ENCODE data around the gene SPHKAP. TPM values are rescaled to one million over a fixed set of nuclear protein-coding genes. Genes with fewer than 3 reads are reported as not detected.

SPHKAP gene
- total RNA-seq, 1 donor from 2014 or later = not detected

DNA sequence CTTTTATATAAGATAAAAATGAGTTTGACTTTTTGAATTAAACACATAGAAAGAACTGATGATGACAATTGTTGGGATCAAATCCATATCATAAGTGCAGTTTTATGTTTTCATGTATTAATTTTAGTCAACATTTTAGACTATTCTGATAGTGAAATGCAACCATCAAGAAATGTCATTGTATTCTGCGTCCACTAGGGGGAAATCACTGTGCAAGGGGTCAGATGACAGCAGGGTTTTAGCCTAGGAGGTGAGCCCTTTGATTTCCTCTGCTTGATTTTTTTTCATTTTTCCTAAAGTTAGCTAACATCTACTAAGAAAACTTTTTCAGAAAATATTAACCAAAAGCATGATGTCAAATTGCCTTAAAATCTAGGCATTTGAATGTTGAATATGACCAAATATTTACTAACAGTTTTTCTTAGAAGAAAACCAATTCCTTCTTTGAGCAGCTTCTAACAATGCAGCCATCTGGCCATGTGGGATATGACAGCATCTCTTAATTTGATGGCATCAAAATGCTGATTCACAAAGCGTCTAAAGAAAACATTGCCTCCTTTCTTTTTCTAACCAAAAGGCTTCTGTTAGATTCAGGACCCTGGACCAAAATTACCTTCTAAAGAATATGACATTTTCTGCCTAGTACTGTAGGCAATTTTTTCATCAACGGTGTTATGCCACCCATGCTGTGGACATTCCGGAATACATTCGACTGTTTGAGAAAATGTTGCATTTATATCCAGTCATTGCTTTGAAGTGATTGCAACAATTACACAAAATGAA lies 141.5 kb downstream of the SPHKAP start:
- H3K4me3 Mint-ChIP-seq = no peak overlapping the region
- TF ChIP-seq, protein P1, sequence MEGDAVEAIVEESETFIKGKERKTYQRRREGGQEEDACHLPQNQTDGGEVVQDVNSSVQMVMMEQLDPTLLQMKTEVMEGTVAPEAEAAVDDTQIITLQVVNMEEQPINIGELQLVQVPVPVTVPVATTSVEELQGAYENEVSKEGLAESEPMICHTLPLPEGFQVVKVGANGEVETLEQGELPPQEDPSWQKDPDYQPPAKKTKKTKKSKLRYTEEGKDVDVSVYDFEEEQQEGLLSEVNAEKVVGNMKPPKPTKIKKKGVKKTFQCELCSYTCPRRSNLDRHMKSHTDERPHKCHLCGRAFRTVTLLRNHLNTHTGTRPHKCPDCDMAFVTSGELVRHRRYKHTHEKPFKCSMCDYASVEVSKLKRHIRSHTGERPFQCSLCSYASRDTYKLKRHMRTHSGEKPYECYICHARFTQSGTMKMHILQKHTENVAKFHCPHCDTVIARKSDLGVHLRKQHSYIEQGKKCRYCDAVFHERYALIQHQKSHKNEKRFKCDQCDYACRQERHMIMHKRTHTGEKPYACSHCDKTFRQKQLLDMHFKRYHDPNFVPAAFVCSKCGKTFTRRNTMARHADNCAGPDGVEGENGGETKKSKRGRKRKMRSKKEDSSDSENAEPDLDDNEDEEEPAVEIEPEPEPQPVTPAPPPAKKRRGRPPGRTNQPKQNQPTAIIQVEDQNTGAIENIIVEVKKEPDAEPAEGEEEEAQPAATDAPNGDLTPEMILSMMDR (IDR thresholded peaks at IDR 0.05) = no peak
- H3K4me1 Mint-ChIP-seq = no peaks in the 10 kb centered on the region
- H3K27ac Mint-ChIP-seq = no peak overlapping the region
- H3K27me3 Mint-ChIP-seq = no peaks in the 10 kb centered on the region
- ChIA-PET CTCF (no interaction called here), POLR2A (no interaction called here)
- H3K9me3 Mint-ChIP-seq = no peaks in the 10 kb centered on the region
- ATAC-seq (ENCODE audit: low read depth) (no peak), DNase-seq (no peak)
- no peaks in the 10 kb centered on the region for H3K36me3 Mint-ChIP-seq (ENCODE audit: low read depth)
- intact Hi-C loops (cut with micrococcal nuclease) = loop anchor here (5.0 kb wide), 1 partner anchor 1547 kb away; no protein-coding TSS in a partner anchor

DNA sequence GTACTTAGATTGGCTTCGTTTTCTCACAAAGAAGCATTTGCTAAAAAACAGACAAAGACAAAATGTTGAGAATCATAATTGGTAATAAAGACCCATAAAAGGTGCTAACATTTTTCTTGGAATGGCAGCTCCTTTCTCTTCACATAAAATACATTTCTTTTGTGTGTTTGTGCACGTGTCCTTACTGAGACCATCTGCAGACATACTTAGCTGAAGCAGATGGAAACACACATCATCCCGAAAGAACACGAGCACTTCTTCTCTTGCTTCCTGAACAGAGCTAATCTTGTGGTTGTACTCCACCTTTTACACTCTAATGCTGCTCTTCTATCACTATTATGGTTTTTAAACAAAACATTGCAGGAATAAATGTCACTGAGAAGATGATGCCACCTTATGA lies 142.5 kb downstream of the SPHKAP start:
- no peaks in the 10 kb centered on the region for H3K27me3 Mint-ChIP-seq
- DNase-seq (no peak), ATAC-seq (ENCODE audit: low read depth) (no peak)
- no peaks in the 10 kb centered on the region for H3K4me1 Mint-ChIP-seq
- intact Hi-C loops (cut with micrococcal nuclease) = loop anchor here (5.0 kb wide), 1 partner anchor 1548 kb away; no protein-coding TSS in a partner anchor
- TF ChIP-seq, protein P1 (IDR thresholded peaks at IDR 0.05) = no peak
- no peaks in the 10 kb centered on the region for H3K9me3 Mint-ChIP-seq
- H3K27ac Mint-ChIP-seq = no peak overlapping the region
- POLR2A ChIA-PET = no interaction called here
- CTCF ChIA-PET = no interaction called here
- no peak overlapping the region for H3K4me3 Mint-ChIP-seq
- H3K36me3 Mint-ChIP-seq (ENCODE audit: low read depth) = no peaks in the 10 kb centered on the region

DNA sequence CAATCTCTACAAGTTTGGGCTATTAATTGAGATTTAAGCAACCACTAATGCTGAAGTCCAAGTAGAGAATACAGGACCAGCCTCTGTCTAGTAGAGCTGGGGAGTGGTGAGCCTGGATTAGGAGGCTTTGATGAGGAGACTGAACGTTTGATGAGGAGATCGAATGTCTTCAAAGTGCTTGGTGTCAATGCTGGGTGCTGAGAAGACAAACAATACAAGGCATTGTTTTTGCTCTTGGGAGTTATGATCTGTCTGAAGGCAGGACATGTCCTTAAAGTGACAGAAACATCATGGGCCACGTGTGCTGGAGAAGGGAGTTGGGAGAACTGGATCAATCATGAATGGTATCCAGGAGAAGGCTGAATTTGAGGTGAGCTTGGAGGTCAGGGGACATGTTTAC lies 143.6 kb downstream of the SPHKAP start:
- CTCF ChIA-PET = no interaction called here
- peaks cover 3% of the 10 kb centered on the region for H3K9me3 Mint-ChIP-seq

DNA sequence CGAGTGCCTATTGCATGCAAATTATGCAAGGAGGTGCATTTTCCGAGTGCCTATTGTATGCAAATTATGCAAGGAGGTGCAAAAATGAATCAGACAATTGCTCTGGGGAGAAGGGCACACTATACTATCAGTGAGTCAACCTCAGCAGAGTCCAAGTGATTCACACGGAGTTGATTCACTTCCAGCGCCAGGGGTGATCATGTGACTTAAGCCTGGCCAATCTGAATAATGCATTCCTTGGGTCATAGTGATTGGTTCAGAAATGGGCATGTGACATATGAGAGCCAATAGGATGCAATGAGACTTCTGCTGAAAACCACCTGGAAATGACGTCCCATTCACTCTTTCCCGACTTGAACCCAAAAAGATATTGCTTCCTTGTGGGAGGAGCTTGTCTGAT lies 157.9 kb downstream of the SPHKAP start:
- Mint-ChIP-seq H3K27ac (no peak overlapping the region), H3K27me3 (no peaks in the 10 kb centered on the region), H3K4me3 (no peak overlapping the region), H3K9me3 (no peaks in the 10 kb centered on the region), H3K4me1 (no peaks in the 10 kb centered on the region), H3K36me3 (ENCODE audit: low read depth) (no peaks in the 10 kb centered on the region)
- intact Hi-C loops (cut with micrococcal nuclease) = no loop called here
- DNase-seq = no peak
- no peak for ATAC-seq (ENCODE audit: low read depth)
- TF ChIP-seq, protein P1 (IDR thresholded peaks at IDR 0.05) = no peak
- ChIA-PET POLR2A (no interaction called here), CTCF (no interaction called here)

More for the DNA sequence above, 143.6 kb downstream of the SPHKAP start:
- H3K27me3 Mint-ChIP-seq = no peaks in the 10 kb centered on the region
- ATAC-seq (ENCODE audit: low read depth) (no peak), DNase-seq (no peak)
- no peaks in the 10 kb centered on the region for H3K36me3 Mint-ChIP-seq (ENCODE audit: low read depth)
- H3K4me1 Mint-ChIP-seq = no peaks in the 10 kb centered on the region
- no peak overlapping the region for H3K27ac Mint-ChIP-seq
- intact Hi-C loops (cut with micrococcal nuclease) = loop anchor here (5.0 kb wide), 1 partner anchor 1549 kb away; no protein-coding TSS in a partner anchor
- TF ChIP-seq, protein P1 (IDR thresholded peaks at IDR 0.05) = no peak
- no peak overlapping the region for H3K4me3 Mint-ChIP-seq
- POLR2A ChIA-PET = no interaction called here

DNA sequence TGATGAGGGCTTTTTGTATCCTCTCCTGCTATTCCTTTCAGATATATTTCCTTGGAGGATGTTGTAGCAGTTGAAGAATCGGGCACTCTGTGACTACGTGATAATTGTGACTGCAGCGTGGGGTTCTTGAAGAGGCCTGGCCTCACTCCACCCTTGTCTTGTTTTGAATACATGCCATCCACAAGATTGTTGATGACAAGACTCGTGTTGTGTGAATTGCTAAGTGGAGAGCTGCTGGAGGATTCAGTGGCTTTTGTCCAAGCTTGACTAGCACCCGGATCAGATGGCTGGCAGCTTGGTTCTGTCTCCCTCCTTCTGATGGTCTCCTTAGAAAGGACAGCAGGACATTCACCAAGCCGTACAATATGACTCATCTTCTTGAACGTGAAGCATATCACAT lies 163.2 kb downstream of the SPHKAP start:
- Mint-ChIP-seq H3K9me3 (no peaks in the 10 kb centered on the region), H3K27ac (no peak overlapping the region), H3K36me3 (ENCODE audit: low read depth) (no peaks in the 10 kb centered on the region), H3K4me1 (no peaks in the 10 kb centered on the region), H3K4me3 (no peak overlapping the region), H3K27me3 (no peaks in the 10 kb centered on the region)
- intact Hi-C loops (cut with micrococcal nuclease) = no loop called here
- DNase-seq (no peak), ATAC-seq (ENCODE audit: low read depth) (no peak)
- ChIA-PET POLR2A (no interaction called here), CTCF (no interaction called here)
- TF ChIP-seq, protein P1 (IDR thresholded peaks at IDR 0.05) = no peak

All from activated B cell treated with CpG ODN at 0.5 μM for 24 hours (primary cell).